ENCODE measurements around the gene ZCCHC14.

ZCCHC14 gene

DNA sequence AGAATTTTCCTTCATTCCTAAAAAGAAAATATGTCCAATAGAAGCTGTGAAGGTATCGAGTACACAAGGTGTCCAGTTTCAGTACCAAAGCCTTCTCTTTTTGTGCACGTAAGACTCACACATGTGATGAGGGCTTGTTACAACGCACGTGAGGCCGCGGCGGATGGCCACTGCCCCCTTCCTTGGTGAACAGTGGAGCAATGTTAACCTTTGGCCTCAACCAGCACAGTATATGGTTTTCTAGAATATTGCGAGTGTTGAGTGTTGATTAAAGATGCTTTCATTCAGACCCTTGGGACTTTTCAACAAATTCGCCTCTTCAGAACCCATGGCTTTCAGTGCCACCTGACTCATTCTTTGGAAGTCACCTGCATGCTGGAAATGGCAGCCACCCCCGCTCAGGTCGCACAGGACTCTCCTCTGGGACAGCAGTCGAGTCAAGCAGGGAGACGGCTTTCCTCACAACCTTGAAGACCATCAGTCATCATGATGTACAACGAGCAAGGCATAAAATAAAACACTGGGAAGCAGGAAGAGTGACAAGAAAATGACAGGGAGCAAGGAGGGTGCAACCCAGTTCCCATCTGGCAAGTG is 86.2 kb downstream of the ZCCHC14 start:
- TF ChIP-seq, protein P1, sequence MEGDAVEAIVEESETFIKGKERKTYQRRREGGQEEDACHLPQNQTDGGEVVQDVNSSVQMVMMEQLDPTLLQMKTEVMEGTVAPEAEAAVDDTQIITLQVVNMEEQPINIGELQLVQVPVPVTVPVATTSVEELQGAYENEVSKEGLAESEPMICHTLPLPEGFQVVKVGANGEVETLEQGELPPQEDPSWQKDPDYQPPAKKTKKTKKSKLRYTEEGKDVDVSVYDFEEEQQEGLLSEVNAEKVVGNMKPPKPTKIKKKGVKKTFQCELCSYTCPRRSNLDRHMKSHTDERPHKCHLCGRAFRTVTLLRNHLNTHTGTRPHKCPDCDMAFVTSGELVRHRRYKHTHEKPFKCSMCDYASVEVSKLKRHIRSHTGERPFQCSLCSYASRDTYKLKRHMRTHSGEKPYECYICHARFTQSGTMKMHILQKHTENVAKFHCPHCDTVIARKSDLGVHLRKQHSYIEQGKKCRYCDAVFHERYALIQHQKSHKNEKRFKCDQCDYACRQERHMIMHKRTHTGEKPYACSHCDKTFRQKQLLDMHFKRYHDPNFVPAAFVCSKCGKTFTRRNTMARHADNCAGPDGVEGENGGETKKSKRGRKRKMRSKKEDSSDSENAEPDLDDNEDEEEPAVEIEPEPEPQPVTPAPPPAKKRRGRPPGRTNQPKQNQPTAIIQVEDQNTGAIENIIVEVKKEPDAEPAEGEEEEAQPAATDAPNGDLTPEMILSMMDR (IDR thresholded peaks at IDR 0.05; ENCODE audit: low read depth, low read length), result no peak
- H3K4me3 ChIP-seq (replicated peaks in 1 of 2; ENCODE audit: low read depth in 2 of 2, low read length in 2 of 2), result no peak overlapping the region
- DNase-seq (ENCODE audit: low read depth in 2 of 2), result no peak

DNA sequence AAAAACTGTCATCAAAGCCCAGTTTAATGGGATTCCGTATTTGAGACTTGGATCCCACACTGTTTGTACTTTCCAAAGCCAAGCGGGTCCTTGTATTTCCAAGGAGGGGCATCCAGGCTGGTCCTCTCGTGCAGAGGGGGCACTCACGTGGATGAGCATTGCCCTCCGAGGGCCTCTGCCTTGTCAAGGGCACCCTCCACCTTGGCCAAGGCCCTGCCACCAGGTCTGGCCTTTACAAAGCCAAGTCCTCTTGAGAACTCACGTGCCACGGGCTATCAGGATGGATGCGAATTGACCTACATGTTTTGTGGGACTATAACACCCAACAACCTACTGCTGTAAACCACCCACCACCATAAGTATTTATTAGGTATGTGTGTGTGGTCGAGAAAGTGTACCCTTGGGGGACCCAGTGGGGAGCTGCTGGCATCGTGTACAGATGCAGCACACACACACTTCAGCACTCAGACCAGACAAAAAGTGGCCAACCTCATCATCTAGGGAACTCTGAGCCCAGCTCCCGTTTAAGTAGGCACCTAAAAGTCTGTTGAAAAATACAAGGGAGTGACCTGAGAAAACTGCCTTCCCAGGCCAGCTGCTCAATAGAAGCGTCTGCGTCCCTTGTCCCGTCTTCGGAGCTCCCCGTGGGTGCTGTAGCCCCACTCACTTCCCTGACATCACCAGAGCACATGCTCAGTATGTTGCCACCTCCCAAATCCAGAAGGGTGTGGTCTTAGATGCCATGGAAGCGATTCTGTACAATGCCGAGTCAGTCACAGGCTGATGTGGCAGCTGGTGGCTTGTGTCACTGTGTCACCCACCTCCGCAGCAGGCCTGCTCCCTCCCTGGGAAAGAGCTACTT is 87.8 kb downstream of the ZCCHC14 start:
- H3K4me3 ChIP-seq (replicated peaks in 1 of 2; ENCODE audit: low read depth in 2 of 2, low read length in 2 of 2), result no peak overlapping the region
- TF ChIP-seq, protein P1 (IDR thresholded peaks at IDR 0.05; ENCODE audit: low read depth, low read length), result no peak
- no peak for DNase-seq (ENCODE audit: low read depth in 2 of 2)

DNA sequence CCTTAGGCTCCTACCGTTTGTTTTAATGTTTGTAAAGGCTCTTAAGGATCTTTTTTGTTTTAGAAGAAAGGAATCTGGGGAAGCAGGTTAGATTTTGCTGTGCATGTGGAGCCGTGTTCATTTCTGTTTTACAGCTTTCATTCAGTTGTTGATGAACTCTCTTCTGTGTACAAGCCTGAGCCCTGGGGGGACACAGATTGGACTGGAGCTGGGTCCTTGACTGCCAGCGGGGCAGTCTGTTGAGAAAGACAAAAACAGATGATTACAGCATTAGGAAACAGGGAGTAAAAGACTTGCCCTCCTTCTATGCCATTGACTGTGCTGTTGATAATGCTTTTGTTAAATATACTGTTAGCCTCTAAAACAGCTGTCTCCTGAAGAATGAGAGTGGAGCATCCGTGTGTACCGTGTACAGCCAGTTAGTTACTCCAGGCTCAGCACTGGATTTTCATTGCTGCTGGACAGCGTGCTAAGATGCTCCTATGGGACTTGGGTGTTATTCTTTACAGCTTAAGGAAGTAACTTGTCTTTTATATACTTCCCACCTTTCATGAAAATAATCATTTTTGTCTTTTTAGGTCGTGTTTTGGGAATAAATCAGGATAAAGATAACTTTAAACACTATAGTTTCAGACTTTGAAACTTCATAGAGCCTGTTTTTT is 97.5 kb downstream of the ZCCHC14 start:
- no peak overlapping the region for H3K4me3 ChIP-seq (replicated peaks in 1 of 2; ENCODE audit: low read depth in 2 of 2, low read length in 2 of 2)
- no peak for DNase-seq (ENCODE audit: low read depth in 2 of 2)
- TF ChIP-seq, protein P1 (IDR thresholded peaks at IDR 0.05; ENCODE audit: low read depth, low read length), result no peak

DNA sequence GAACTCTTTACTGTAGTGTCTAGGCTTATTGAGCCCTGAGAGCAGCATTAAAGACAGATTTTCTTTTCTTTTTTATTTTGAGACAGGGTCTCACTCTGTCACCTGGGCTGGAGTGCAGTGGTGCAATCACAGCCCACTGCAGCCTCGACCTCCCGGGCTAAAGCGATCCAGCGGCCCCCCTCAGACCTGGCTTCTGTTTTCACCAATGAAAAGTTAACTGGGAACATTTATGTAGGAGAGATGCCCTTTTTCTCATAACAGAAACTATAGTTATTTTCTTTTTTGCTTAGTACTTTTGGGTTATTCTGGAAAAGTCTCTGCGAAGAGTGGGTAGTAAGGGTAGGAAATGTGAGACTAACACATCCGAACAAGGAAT is 99.2 kb downstream of the ZCCHC14 start:
- TF ChIP-seq, protein P1 (IDR thresholded peaks at IDR 0.05; ENCODE audit: low read depth, low read length), result no peak
- H3K4me3 ChIP-seq (replicated peaks in 1 of 2; ENCODE audit: low read depth in 2 of 2, low read length in 2 of 2), result peak overlapping the region; percentile 82 to 92
- no peak for DNase-seq (ENCODE audit: low read depth in 2 of 2)

DNA sequence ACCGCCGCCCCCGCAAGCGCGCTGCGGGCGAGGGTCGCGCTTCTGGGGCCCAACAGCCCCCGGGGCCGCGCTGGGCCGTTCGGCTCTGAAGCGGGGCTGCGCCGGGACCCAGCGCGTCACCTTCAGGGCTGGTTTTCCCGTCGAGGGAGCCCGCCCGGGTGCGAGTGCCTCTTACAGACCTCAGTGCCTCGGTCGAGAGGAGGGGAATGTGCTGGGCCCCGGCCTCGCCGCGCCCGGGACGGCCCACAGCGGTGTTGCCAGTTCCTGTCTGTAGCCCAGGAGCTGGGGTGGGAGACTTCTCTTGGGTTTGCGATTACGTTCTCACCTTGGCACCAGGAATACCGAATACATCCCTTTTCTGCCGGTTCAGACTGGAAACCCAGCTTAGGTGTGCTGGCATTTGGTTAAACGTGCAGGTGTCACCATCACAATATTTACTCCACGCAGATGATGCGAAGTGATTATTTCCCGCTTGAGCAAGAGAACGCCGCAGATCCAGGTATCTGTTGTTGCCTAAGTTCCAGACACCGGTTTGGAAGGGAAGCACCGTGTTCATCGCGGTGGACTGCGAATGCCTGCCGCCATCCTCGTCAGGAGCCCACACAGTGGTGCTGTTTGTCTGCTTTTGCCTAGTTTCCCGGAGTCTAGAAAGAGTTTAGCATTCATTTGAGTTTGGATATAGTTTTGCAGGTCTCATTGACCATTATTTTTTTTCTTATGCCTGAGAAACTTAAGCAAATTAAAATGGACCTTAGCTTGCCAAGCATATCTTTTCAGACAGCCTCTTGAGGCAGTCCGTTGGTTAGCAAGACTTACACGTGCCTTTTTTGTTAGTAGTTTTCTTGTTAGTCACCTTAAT is 99.8 kb downstream of the ZCCHC14 start:
- peak; percentile 55 to 56 for DNase-seq (ENCODE audit: low read depth in 2 of 2)
- TF ChIP-seq, protein P1 (IDR thresholded peaks at IDR 0.05; ENCODE audit: low read depth, low read length), result peak; percentile 23
- peak overlapping the region; percentile 82 to 92 for H3K4me3 ChIP-seq (replicated peaks in 1 of 2; ENCODE audit: low read depth in 2 of 2, low read length in 2 of 2)
